PC-9 (cell line): ENCODE data around the gene TCF3.

Experiments
- CTCF ChIP-seq: fragments of 200-600 bp; sonication (generic); conservative IDR thresholded peaks from 2 replicates; pipeline ENCODE4 v1.6.1; 2017; ENCODE audit warnings: mixed run types, antibody characterized with exemption, mild to moderate bottlenecking, moderate library complexity
- EZH2 ChIP-seq: fragments of 200-600 bp; sonication (generic); IDR thresholded peaks from 2 replicates; pipeline ENCODE4 v1.8.0; 2017; ENCODE audit warnings: antibody characterized with exemption, low read depth

- TF ChIP-seq CTCF (no peak), EZH2 (no peak)
Measured at GRCh38 chr19:1656988-1657536, 4.6 kb upstream of the TCF3 start.
